GM12891 (cell line): Measurements from ENCODE around the gene COG5.
A peak's percentile ranks its signal among the peaks of the same experiment; 100 is the strongest.

Experiments
- DNase-seq: peaks from one replicate; pipeline ENCODE4 v3.0.0; 2011; ENCODE audit warnings: low spot score; ENCODE audit not compliant: insufficient read length
- FAIRE-seq: peaks from 2 replicates; lab custom pipeline; 2011; peaks lifted over from hg19 to GRCh38; lab: Jason Lieb, UNC
- PAX5 ChIP-seq: IDR thresholded peaks from 2 replicates; pipeline ENCODE4 v1.6.1; 2011; ENCODE audit warnings: low read length, moderate library complexity, mild to moderate bottlenecking; ENCODE audit not compliant: insufficient read depth, severe bottlenecking
- POLR2A ChIP-seq: IDR thresholded peaks from 2 replicates; pipeline ENCODE4 v1.6.1; 2011; ENCODE audit warnings: low read depth, low read length, control low read depth
- POLR2AphosphoS5 ChIP-seq: IDR thresholded peaks from 2 replicates; pipeline ENCODE4 v1.6.1; 2011; ENCODE audit warnings: low read depth, low read length, control low read depth
- POU2F2 ChIP-seq: IDR thresholded peaks from 2 replicates; pipeline ENCODE4 v1.6.1; 2011; ENCODE audit warnings: low read depth, mild to moderate bottlenecking, control low read depth, low read length, moderate library complexity
- SPI1 ChIP-seq: IDR thresholded peaks from 2 replicates; pipeline ENCODE4 v1.6.1; 2011; ENCODE audit warnings: low read depth, low read length, control low read depth
- TAF1 ChIP-seq: IDR thresholded peaks from 2 replicates; pipeline ENCODE4 v1.6.1; 2011; ENCODE audit warnings: low read depth, low read length, control low read depth

COG5 gene

GRCh38 chr7:107269790-107270189 is 293.9 kb downstream of the COG5 start:
- TF ChIP-seq POLR2A: no peak
- TF ChIP-seq SPI1: no peak
- TF ChIP-seq TAF1: no peak
- no peak for TF ChIP-seq PAX5
- no peak for FAIRE-seq
- no peak for DNase-seq

- TF ChIP-seq PAX5 (no peak), TAF1 (no peak), POLR2AphosphoS5 (no peak), POU2F2 (no peak), SPI1 (no peak), POLR2A (no peak)
- FAIRE-seq (peak; percentile 5), DNase-seq (no peak)
These were observed 295.1 kb downstream of the COG5 start for GRCh38 chr7:107268594-107268993.

GRCh38 chr7:107267138-107267537 is 296.6 kb downstream of the COG5 start:
- FAIRE-seq (no peak), DNase-seq (no peak)
- TF ChIP-seq POLR2A (no peak), SPI1 (no peak), TAF1 (no peak)

GRCh38 chr7:107264723-107265122 is 299.0 kb downstream of the COG5 start:
- no peak for FAIRE-seq
- no peak for TF ChIP-seq POLR2AphosphoS5
- no peak for TF ChIP-seq PAX5
- no peak for TF ChIP-seq TAF1
- TF ChIP-seq POLR2A: no peak
- DNase-seq: no peak

- FAIRE-seq (no peak), DNase-seq (no peak)
- no peak for TF ChIP-seq PAX5
- TF ChIP-seq POLR2A: no peak
- TF ChIP-seq POLR2AphosphoS5: no peak
- TF ChIP-seq TAF1: no peak
- TF ChIP-seq POU2F2: no peak
- TF ChIP-seq SPI1: no peak
These were observed 300.9 kb downstream of the COG5 start for GRCh38 chr7:107262857-107263256.

GRCh38 chr7:107258737-107259136 is 305.0 kb downstream of the COG5 start:
- DNase-seq: no peak
- TF ChIP-seq SPI1: no peak
- TF ChIP-seq POLR2A: no peak
- TF ChIP-seq PAX5: no peak
- TF ChIP-seq POU2F2: no peak
- no peak for TF ChIP-seq POLR2AphosphoS5
- no peak for TF ChIP-seq TAF1
- FAIRE-seq: no peak

- no peak for FAIRE-seq
- TF ChIP-seq TAF1 (no peak), POLR2AphosphoS5 (no peak), SPI1 (no peak), POLR2A (no peak), POU2F2 (no peak)
- no peak for DNase-seq
These were observed 308.1 kb downstream of the COG5 start for GRCh38 chr7:107255602-107256001.

- no peak for DNase-seq
- no peak for FAIRE-seq
- TF ChIP-seq PAX5 (no peak), SPI1 (no peak), POU2F2 (no peak), TAF1 (no peak), POLR2A (no peak)
These were observed 309.2 kb downstream of the COG5 start for GRCh38 chr7:107254398-107254985.

- no peak for TF ChIP-seq POLR2AphosphoS5
- TF ChIP-seq SPI1: no peak
- no peak for TF ChIP-seq POU2F2
- TF ChIP-seq PAX5: no peak
- TF ChIP-seq TAF1: no peak
- TF ChIP-seq POLR2A: no peak
- no peak for DNase-seq
- no peak for FAIRE-seq
These were observed 310.1 kb downstream of the COG5 start for GRCh38 chr7:107253599-107253998.

- FAIRE-seq (no peak), DNase-seq (no peak)
- TF ChIP-seq PAX5 (no peak), SPI1 (no peak), POU2F2 (no peak), TAF1 (no peak), POLR2A (no peak), POLR2AphosphoS5 (no peak)
These were observed 311.8 kb downstream of the COG5 start for GRCh38 chr7:107251963-107252362.
